HG03460 (cell line): ENCODE data around the gene SHH.
A peak's percentile ranks its signal among the peaks of the same experiment; 100 is the strongest.

ENCODE experiments used
- ATAC-seq: cut with Tn5 transposase; IDR thresholded peaks from one replicate; pipeline ENCODE4 v1.9.1; 2021; ENCODE audit not compliant: unreplicated experiment

The SHH gene

GRCh38 chr7:155807789-155808548, 4.3 kb downstream of the SHH start:
- ATAC-seq = peak; percentile 33

GRCh38 chr7:155807065-155807671, 5.1 kb downstream of the SHH start:
- ATAC-seq = no peak

DNA sequence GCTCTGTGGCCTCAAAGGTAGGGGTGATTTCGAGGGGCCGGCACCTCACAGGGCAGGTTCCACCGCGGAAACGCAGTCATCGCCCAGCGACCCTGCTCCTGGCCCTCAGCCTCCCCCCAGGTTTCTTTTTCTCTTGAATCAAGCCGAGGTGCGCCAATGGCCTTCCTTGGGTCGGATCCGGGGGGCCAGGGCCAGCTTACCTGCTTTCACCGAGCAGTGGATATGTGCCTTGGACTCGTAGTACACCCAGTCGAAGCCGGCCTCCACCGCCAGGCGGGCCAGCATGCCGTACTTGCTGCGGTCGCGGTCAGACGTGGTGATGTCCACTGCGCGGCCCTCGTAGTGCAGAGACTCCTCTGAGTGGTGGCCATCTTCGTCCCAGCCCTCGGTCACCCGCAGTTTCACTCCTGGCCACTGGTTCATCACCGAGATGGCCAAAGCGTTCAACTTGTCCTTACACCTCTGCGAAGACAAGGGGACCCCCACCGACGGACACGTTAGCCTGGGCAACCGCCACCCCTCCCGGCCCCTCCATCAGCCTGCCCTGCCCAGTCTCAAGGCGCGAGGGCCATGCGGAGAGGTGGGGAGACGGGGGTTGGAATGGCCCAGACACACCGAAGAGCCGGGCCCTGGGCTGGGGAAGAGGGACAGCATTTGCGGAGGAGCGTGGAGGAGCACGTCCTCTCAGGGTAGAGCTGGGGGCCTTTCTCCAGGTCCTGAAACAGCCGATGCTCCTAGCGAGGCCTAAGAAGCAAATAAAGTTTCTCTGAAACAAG, 6.0 kb downstream of the SHH start:
- no peak for ATAC-seq

- ATAC-seq = no peak
These were observed 6.5 kb downstream of the SHH start for GRCh38 chr7:155805826-155806095.

GRCh38 chr7:155804897-155805825, 7.1 kb downstream of the SHH start:
- ATAC-seq = peak; percentile 33

- no peak for ATAC-seq
These were observed 7.8 kb downstream of the SHH start for GRCh38 chr7:155804431-155804831.

DNA sequence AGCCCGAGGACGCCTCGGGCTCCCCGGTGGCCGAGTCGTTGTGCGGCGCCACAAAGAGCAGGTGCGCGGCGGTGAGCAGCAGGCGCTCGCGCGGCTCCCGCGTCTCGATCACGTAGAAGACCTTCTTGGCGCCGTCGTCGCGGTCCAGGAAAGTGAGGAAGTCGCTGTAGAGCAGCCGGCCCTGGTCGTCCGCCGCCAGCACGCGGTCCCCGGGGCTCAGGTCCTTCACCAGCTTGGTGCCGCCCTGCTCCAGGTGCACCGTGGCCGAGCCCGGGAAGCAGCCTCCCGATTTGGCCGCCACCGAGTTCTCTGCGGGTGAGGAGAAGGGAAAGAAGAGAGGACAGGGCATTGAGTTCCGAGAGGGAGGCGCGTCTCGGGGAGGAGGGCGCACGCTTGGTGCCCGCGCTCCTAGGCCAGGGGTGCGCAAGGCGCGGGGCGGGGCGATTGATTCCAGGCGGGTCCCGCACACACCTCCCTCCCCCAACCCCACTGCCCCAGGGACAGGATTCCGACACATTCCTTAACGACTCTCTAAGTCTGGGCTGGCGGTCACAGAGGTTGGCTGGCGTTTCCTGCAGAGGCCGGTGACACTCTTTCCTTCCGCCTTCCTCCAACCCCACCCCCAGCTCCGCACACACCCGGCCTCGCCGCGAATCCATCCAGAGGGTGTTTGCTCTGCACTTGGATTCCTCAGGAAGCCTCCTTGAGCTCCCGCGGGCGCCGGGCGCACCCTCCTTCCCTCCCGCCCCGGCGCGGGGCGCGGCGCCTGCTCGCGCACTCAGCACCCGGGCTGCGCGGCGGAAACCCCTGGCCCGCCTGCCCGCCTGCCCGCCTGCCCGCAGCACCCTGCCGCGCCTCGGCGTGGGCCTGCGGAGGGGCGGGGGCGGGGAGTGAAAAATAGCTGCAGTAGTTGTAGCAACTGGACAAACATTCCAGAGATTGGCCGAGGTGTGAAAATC, 8.6 kb downstream of the SHH start:
- no peak for ATAC-seq

- no peak for ATAC-seq
These were observed 9.3 kb downstream of the SHH start for GRCh38 chr7:155802906-155803417.

GRCh38 chr7:155802291-155802690, 10.0 kb downstream of the SHH start:
- ATAC-seq = no peak

DNA sequence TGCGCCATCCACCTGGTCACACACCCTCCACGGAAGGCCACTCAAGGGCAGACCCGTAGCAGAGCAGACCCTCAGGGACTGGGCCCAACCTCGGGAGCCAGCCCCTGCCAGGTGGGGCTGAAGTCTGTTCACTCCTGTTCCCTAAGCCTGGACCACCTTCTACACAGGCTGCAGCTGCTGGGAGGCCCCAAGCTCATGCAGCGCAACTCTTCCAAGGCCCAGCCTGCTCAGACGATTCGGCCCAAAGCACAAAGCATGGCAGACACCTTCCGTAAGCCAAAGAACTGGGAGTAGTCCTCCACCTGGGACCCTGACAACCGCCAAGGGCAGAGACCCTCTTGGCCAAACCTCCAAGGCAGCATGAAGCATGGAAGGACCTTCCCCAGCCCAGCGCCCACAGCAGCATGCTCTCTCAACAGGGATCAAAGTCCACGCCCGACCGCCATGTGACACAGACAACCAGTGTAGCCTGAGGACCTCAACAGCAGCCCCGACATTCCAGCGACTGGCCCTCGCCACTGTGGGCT, 11.5 kb downstream of the SHH start:
- ATAC-seq = no peak

GRCh38 chr7:155800301-155800700, 12.0 kb downstream of the SHH start:
- no peak for ATAC-seq

DNA sequence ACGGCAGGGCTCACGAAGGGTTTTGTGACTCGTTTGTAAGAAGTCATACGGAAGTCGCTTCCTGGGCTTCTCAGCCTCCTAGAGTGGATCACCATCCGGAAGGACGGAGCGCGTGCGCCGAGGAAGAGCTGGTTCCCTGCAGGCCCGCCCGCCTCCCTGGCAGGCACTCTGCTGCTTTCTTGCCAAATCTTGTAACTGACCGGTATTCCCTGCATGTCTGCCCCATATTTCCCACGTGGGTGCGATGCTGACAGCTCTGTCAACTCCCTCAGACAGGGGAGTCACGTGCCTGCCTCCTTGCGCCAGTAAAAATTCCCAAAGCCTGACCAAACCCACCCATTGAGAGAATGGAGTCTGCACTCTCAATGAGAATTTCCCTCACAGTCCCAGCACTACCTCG, 12.7 kb downstream of the SHH start:
- ATAC-seq = no peak

DNA sequence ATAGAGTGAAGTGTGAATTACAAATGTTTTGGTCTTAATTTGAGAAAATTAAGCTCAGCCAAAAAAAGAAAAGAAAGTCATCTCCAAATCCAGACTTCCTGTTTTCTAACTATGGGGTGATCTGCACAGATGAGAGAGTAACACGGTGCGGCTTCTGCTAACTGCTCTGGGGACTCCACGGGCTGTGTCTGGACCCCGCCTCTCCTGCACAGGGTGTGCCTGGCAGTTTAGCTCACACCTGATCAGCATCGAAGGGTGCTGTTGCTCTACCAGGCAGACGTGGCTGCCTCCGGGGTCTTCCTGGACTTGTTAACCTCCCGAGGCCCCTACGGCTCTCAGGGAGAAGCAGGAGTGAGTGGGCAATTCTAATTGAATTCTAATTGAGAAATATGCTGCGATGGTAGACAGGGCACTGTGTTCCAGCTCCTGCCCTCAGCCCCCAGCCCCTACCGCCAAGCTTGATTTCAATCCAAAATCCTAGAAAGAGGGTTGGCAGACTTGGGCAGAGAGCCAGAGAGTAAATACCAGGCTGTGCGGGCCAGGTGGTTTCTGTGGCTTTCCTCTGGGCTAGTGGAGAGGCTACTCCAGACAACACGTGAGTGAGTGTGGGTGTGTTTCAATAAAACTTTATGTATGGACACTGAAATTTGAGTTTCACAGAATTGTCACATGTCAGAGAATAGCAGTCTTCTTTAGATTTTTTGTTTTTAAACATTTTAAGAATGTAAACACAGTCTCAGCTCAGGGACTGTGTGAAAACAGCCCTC, 13.4 kb downstream of the SHH start:
- ATAC-seq = no peak

GRCh38 chr7:155797262-155798250, 14.7 kb downstream of the SHH start:
- ATAC-seq = no peak

DNA sequence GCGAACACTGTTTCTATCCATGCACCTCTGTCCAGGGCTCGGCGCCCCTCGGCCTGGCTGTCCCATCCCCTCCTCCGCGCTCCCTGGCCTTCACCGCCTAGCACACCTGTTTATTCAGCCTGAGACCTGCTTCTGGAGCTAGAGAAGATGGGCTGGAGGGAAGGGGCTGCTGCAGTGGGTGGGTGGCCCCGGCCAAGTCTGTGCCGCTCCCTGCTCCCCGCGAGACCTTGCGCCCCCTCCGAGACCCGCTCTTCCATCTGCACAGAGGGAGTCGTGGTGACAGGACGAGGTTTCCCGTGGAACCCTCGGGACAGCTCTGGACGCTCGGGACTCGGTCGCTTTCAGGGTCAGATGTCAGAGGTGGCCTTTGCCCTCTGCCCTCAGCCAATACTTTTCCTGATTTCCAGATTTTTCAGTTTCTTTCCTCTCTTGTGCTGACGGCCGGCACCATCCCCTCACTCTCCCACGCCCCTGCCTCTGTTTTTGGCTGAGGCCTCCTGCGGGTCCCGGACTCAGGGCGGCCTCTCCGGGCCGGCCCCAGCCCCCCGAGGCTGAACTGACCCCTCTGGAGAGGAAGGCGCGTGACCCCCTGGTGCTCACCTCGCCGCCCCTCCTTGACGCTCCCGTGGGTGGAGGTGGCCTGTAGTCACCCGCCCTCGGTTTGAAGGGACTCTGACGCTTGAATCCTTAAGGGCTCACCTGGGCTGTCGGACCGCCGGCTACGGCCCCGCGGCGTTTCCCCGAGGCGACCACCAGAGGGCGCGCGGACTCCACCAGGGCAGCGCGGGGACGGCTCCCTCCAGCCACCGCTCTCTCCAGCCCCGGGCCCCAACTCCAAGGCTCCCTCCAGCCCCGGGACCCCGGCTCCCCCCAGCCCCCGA, 15.6 kb downstream of the SHH start:
- ATAC-seq = peak; percentile 63

DNA sequence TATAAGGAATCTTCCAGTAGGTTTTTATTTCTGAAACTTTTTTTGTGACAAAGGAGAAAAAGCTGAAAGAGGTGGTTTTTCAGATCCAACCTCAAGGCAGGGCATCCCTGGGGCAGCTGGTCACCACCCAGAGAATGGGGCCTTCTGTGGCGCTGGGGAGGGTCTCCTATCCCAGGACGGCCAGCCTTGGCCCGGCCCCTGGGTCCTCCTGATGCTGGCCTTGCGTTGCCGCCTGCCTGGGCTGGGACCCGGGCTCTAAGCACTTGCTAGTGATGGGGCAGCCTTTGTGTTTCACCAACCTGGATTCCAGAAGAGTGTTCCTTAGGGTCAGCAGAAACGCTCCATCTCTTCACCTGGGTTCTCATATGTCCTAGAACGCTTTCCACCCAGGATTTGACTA, 16.3 kb downstream of the SHH start:
- no peak for ATAC-seq

- no peak for ATAC-seq
These were observed 16.9 kb downstream of the SHH start for GRCh38 chr7:155795401-155795800.
